Measurements from ENCODE around the gene VPS36.

Gene VPS36

DNA sequence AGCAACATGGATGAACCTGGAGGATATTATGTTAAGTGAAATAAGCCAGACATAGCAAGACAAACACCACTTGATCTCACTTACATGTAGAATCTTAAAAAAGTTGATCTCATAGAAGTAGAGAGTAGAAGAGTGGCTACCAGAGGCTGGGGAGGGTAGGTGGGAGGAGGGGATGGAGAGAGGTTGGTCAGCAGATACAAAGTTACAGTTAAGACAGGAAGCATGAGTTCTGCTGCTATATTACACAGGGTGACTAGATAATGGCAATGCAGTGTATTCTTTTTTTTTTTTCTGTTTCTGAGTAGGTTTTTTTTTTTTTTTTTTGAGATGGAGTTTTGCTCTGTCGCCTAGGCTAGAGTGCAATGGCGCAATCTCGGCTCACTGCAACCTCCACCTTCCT lies 29.2 kb downstream of the VPS36 start:
- Histone ChIP-seq H3K9me2 (replicated peaks; ENCODE audit: insufficient read depth, low read length) (no peaks in the 10 kb centered on the region), H3K9me3 (replicated peaks; ENCODE audit: insufficient read depth, low read length) (no peaks in the 10 kb centered on the region), H3K27me3 (replicated peaks; ENCODE audit: insufficient read depth, low read length) (no peaks in the 10 kb centered on the region), H2AFZ (ENCODE audit: low read length) (no peak overlapping the region), H4K20me1 (ENCODE audit: insufficient read depth, low read length) (no peaks in the 10 kb centered on the region), H3K27ac (ENCODE audit: low read length) (no peak overlapping the region), H3K79me2 (ENCODE audit: low read length) (no peaks in the 10 kb centered on the region), H3K4me1 (ENCODE audit: low read length) (no peaks in the 10 kb centered on the region), H3F3A (ENCODE audit: insufficient read depth, low read length) (no peaks in the 10 kb centered on the region), H3K36me3 (replicated peaks; ENCODE audit: insufficient read depth, low read length) (no peaks in the 10 kb centered on the region), H3K4me3 (ENCODE audit: low read length) (no peak overlapping the region), H3K9ac (ENCODE audit: low read length) (no peak overlapping the region), H3K4me2 (ENCODE audit: low read depth, low read length) (no peak overlapping the region)
- DNase-seq, result no peak
- no peak for TF ChIP-seq EZH2phosphoT487 (IDR thresholded peaks at IDR 0.05; ENCODE audit: low read length)
- TF ChIP-seq, protein P1, sequence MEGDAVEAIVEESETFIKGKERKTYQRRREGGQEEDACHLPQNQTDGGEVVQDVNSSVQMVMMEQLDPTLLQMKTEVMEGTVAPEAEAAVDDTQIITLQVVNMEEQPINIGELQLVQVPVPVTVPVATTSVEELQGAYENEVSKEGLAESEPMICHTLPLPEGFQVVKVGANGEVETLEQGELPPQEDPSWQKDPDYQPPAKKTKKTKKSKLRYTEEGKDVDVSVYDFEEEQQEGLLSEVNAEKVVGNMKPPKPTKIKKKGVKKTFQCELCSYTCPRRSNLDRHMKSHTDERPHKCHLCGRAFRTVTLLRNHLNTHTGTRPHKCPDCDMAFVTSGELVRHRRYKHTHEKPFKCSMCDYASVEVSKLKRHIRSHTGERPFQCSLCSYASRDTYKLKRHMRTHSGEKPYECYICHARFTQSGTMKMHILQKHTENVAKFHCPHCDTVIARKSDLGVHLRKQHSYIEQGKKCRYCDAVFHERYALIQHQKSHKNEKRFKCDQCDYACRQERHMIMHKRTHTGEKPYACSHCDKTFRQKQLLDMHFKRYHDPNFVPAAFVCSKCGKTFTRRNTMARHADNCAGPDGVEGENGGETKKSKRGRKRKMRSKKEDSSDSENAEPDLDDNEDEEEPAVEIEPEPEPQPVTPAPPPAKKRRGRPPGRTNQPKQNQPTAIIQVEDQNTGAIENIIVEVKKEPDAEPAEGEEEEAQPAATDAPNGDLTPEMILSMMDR (IDR thresholded peaks at IDR 0.05; ENCODE audit: low read length), result no peak
- no peak for TF ChIP-seq EZH2 (optimal IDR thresholded peaks at IDR 0.05; ENCODE audit: low read depth, low read length)

DNA sequence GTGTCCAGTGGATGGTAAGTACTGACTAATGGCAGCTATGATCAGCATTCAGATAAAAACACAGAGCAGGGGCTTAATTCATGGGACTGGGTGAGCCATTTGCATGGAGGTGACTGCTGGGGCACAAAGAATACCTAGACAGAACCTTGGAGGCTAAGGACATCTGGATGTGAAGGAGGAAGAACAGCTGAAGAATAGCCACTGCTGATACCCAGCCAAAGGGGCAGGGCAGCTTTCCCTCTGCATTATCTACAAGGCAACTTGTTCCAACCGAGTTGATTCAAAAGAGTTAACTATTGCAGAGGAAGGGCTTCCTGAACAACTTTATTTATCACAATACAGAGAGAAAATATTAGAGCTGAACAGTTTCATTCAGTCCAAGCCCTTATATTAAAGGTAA lies 31.4 kb downstream of the VPS36 start:
- Histone ChIP-seq H3K27me3 (replicated peaks; ENCODE audit: insufficient read depth, low read length) (no peaks in the 10 kb centered on the region), H3K9me2 (replicated peaks; ENCODE audit: insufficient read depth, low read length) (no peaks in the 10 kb centered on the region), H3K4me2 (ENCODE audit: low read depth, low read length) (no peak overlapping the region), H3K27ac (ENCODE audit: low read length) (no peak overlapping the region), H2AFZ (ENCODE audit: low read length) (no peak overlapping the region), H3K36me3 (replicated peaks; ENCODE audit: insufficient read depth, low read length) (no peaks in the 10 kb centered on the region), H4K20me1 (ENCODE audit: insufficient read depth, low read length) (no peaks in the 10 kb centered on the region), H3K9me3 (replicated peaks; ENCODE audit: insufficient read depth, low read length) (no peaks in the 10 kb centered on the region), H3F3A (ENCODE audit: insufficient read depth, low read length) (no peaks in the 10 kb centered on the region), H3K79me2 (ENCODE audit: low read length) (no peaks in the 10 kb centered on the region), H3K9ac (ENCODE audit: low read length) (no peak overlapping the region), H3K4me1 (ENCODE audit: low read length) (no peaks in the 10 kb centered on the region), H3K4me3 (ENCODE audit: low read length) (no peak overlapping the region)
- no peak for DNase-seq
- TF ChIP-seq, protein P1 (IDR thresholded peaks at IDR 0.05; ENCODE audit: low read length), result no peak
- TF ChIP-seq EZH2 (optimal IDR thresholded peaks at IDR 0.05; ENCODE audit: low read depth, low read length) (no peak), EZH2phosphoT487 (IDR thresholded peaks at IDR 0.05; ENCODE audit: low read length) (no peak)

DNA sequence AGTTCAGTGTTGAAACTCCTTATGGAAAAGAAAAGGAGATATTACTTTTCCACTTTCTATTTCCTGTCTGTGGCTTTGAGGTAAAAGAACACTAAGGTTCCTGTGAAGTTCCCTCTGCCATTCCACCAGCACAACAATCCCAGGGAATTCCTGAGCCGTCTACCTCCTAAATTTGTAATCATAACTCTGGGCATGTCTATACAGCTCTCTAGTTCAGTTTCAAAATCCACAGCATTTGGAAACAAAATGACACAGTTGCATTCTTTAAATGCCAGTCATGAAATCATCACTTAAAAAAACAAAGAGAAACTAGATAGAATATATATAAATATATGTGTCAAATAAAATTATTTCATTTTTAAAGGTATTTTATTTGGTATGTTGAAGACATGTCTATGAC lies 35.5 kb downstream of the VPS36 start:
- H3K9me2 ChIP-seq (replicated peaks; ENCODE audit: insufficient read depth, low read length), result no peaks in the 10 kb centered on the region
- H3K79me2 ChIP-seq (ENCODE audit: low read length), result no peaks in the 10 kb centered on the region
- no peak overlapping the region for H3K4me3 ChIP-seq (ENCODE audit: low read length)
- no peak overlapping the region for H3K9ac ChIP-seq (ENCODE audit: low read length)
- TF ChIP-seq EZH2phosphoT487 (IDR thresholded peaks at IDR 0.05; ENCODE audit: low read length), result no peak
- TF ChIP-seq, protein P1 (IDR thresholded peaks at IDR 0.05; ENCODE audit: low read length), result no peak
- no peak for TF ChIP-seq EZH2 (optimal IDR thresholded peaks at IDR 0.05; ENCODE audit: low read depth, low read length)
- H3F3A ChIP-seq (ENCODE audit: insufficient read depth, low read length), result no peaks in the 10 kb centered on the region
- H3K36me3 ChIP-seq (replicated peaks; ENCODE audit: insufficient read depth, low read length), result no peaks in the 10 kb centered on the region
- no peak overlapping the region for H3K4me2 ChIP-seq (ENCODE audit: low read depth, low read length)
- H3K9me3 ChIP-seq (replicated peaks; ENCODE audit: insufficient read depth, low read length), result no peaks in the 10 kb centered on the region
- no peaks in the 10 kb centered on the region for H3K27me3 ChIP-seq (replicated peaks; ENCODE audit: insufficient read depth, low read length)
- no peak overlapping the region for H2AFZ ChIP-seq (ENCODE audit: low read length)
- H4K20me1 ChIP-seq (ENCODE audit: insufficient read depth, low read length), result no peaks in the 10 kb centered on the region
- H3K4me1 ChIP-seq (ENCODE audit: low read length), result no peaks in the 10 kb centered on the region
- no peak overlapping the region for H3K27ac ChIP-seq (ENCODE audit: low read length)
- no peak for DNase-seq

Data from MM.1S (cell line).